ENCODE measurements around the gene IGF2BP2.

The IGF2BP2 gene

DNA sequence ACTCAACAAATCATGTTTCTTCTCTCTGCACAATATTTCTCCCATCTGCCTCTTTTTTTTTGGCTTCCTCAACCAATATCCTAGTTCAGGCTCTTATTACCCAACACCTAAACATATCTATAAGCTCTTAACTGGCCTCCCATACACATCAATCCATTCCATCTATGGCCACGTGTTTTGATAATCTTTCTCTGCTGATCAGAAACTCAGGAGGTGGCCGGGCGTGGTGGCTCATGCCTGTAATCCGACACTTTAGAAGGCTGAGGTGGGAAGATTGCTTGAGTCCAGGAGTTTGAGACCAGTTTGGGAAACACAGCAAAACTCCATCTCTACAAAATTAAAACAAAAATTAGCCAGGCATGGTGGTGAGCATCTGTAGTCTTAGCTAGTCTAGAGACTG lies 68.4 kb downstream of the IGF2BP2 start:
- no peak for DNase-seq (ENCODE audit: low read depth)
- TF ChIP-seq MYC (IDR thresholded peaks at IDR 0.05; ENCODE audit: low read depth, low read length): no peak
- TF ChIP-seq, protein P1, sequence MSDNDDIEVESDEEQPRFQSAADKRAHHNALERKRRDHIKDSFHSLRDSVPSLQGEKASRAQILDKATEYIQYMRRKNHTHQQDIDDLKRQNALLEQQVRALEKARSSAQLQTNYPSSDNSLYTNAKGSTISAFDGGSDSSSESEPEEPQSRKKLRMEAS (IDR thresholded peaks at IDR 0.05; ENCODE audit: low read depth, low read length): no peak
- TF ChIP-seq, protein P2, sequence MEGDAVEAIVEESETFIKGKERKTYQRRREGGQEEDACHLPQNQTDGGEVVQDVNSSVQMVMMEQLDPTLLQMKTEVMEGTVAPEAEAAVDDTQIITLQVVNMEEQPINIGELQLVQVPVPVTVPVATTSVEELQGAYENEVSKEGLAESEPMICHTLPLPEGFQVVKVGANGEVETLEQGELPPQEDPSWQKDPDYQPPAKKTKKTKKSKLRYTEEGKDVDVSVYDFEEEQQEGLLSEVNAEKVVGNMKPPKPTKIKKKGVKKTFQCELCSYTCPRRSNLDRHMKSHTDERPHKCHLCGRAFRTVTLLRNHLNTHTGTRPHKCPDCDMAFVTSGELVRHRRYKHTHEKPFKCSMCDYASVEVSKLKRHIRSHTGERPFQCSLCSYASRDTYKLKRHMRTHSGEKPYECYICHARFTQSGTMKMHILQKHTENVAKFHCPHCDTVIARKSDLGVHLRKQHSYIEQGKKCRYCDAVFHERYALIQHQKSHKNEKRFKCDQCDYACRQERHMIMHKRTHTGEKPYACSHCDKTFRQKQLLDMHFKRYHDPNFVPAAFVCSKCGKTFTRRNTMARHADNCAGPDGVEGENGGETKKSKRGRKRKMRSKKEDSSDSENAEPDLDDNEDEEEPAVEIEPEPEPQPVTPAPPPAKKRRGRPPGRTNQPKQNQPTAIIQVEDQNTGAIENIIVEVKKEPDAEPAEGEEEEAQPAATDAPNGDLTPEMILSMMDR (IDR thresholded peaks at IDR 0.05; ENCODE audit: low read depth, low read length): no peak
- no peak for TF ChIP-seq POLR2A (IDR thresholded peaks at IDR 0.05; ENCODE audit: extremely low read depth, insufficient read length)

DNA sequence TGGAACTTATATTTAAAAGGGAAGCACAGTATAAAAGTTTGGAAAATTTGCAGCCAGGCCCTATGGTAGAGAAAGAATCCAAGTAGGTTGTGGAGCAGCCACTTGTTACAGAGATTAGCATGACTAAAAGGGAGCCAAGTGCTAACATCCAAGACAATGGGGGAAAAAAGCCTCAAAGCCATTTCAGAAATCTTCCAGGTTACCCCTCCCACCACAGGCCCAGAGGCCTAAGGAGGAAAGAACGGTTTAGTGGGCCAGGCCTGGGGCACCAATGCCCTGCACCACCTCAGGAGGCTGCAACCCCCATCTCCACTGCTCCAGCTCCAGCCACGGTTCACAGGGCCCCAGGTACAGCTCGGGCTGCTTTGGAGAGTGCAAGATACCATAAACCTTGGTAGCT lies 69.9 kb downstream of the IGF2BP2 start:
- DNase-seq (ENCODE audit: low read depth): no peak
- no peak overlapping the region for H3K4me3 ChIP-seq (ENCODE audit: low read depth, low read length)
- TF ChIP-seq, protein P2 (IDR thresholded peaks at IDR 0.05; ENCODE audit: low read depth, low read length): no peak
- TF ChIP-seq MYC (IDR thresholded peaks at IDR 0.05; ENCODE audit: low read depth, low read length) (no peak), POLR2A (IDR thresholded peaks at IDR 0.05; ENCODE audit: extremely low read depth, insufficient read length) (no peak)
- TF ChIP-seq, protein P1 (IDR thresholded peaks at IDR 0.05; ENCODE audit: low read depth, low read length): no peak

More for the DNA sequence above, 68.4 kb downstream of the IGF2BP2 start:
- no peak overlapping the region for H3K4me3 ChIP-seq (ENCODE audit: low read depth, low read length)

DNA sequence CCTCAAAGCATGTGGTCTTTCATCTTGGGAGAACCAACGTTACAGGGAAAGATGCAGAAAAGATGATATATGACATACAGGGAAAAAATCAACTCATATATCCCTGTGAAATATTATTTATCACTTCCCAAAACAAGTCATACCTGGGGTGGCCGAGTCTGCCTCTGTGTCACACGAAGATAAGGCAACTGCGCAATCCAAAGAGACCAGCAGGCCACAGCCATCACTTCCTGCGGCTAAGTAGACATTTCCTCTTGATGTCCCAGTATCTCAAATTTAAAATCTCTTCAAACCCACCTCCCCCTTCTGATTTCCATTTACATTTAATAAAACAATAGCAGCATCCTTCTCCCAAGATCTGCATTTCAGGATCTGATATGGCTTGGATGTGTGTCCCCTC lies 71.5 kb downstream of the IGF2BP2 start:
- TF ChIP-seq, protein P2 (IDR thresholded peaks at IDR 0.05; ENCODE audit: low read depth, low read length): no peak
- no peak for TF ChIP-seq POLR2A (IDR thresholded peaks at IDR 0.05; ENCODE audit: extremely low read depth, insufficient read length)
- TF ChIP-seq, protein P1 (IDR thresholded peaks at IDR 0.05; ENCODE audit: low read depth, low read length): no peak
- no peak for TF ChIP-seq MYC (IDR thresholded peaks at IDR 0.05; ENCODE audit: low read depth, low read length)
- no peak for DNase-seq (ENCODE audit: low read depth)
- H3K4me3 ChIP-seq (ENCODE audit: low read depth, low read length): no peak overlapping the region

DNA sequence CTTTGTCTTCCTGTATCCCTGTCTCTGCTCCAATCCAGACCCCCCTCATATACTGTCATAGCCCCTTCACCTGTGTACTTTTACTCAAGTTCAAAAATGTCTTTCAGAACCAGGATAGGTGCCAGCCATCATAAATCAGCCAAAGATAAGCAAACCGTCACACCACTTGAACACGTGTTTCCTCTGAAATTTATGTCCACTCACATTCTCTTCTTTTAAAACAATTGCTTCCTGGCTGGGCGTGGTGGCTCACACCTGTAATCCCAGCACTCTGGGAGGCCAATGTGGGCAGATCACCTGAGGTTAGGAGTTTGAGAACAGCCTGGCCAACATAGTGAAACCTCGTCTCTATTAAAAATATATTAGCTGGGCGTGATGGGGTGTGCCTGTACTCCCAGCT lies 74.1 kb downstream of the IGF2BP2 start:
- TF ChIP-seq MYC (IDR thresholded peaks at IDR 0.05; ENCODE audit: low read depth, low read length): no peak
- TF ChIP-seq, protein P1 (IDR thresholded peaks at IDR 0.05; ENCODE audit: low read depth, low read length): no peak
- TF ChIP-seq, protein P2 (IDR thresholded peaks at IDR 0.05; ENCODE audit: low read depth, low read length): no peak
- TF ChIP-seq POLR2A (IDR thresholded peaks at IDR 0.05; ENCODE audit: extremely low read depth, insufficient read length): no peak
- no peak overlapping the region for H3K4me3 ChIP-seq (ENCODE audit: low read depth, low read length)
- DNase-seq (ENCODE audit: low read depth): no peak

DNA sequence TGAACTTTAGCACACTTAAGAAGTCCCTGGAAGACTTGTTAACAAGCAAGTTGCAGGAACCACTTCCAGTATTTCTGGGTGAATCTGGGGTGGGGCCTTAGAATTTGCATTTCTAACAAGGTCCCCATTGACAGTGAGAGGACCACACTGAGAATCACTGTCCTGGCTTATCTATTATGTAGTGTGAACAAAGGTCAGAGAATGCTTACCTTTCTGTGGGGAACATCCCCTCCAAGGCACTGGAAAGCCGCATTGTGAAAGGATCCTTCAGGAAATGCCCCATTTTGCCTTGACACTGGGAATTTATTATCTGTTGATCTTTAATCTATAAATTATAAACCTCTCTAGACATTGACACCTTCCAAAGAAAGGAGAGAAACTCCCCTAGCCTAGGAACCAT lies 74.8 kb downstream of the IGF2BP2 start:
- DNase-seq (ENCODE audit: low read depth): no peak
- TF ChIP-seq, protein P1 (IDR thresholded peaks at IDR 0.05; ENCODE audit: low read depth, low read length): no peak
- no peak for TF ChIP-seq MYC (IDR thresholded peaks at IDR 0.05; ENCODE audit: low read depth, low read length)
- TF ChIP-seq, protein P2 (IDR thresholded peaks at IDR 0.05; ENCODE audit: low read depth, low read length): no peak
- no peak for TF ChIP-seq POLR2A (IDR thresholded peaks at IDR 0.05; ENCODE audit: extremely low read depth, insufficient read length)
- H3K4me3 ChIP-seq (ENCODE audit: low read depth, low read length): no peak overlapping the region
